H9 (cell line): Measurements from ENCODE around the gene GID8. TPM values are rescaled to one million over a fixed set of nuclear protein-coding genes. Genes with fewer than 3 reads are reported as not detected.

ENCODE experiments used
- DNase-seq: peaks from one replicate; pipeline ENCODE4 v3.0.0-alpha.2; 2017
- H2AFZ ChIP-seq: one replicate; pipeline ENCODE4 v1.6.1; 2013; ENCODE audit warnings: mild to moderate bottlenecking, low read length, control low read depth, moderate library complexity
- H2AK5ac ChIP-seq: 2 replicates; pipeline ENCODE4 v1.6.1; 2013; ENCODE audit warnings: low read length, control low read depth, mixed read lengths; ENCODE audit not compliant: insufficient read length
- H2BK120ac ChIP-seq: one replicate; pipeline ENCODE4 v1.6.1; 2013; ENCODE audit warnings: low read depth, mild to moderate bottlenecking, low read length, control low read depth, inconsistent platforms; ENCODE audit not compliant: poor library complexity, severe bottlenecking
- H2BK12ac ChIP-seq: 2 replicates; pipeline ENCODE4 v1.6.1; 2013; ENCODE audit warnings: low read length, control low read depth, mixed read lengths, low read depth; ENCODE audit not compliant: insufficient read length
- H2BK15ac ChIP-seq: 2 replicates; pipeline ENCODE4 v1.6.1; 2013; ENCODE audit warnings: low read depth, low read length, control low read depth
- H2BK20ac ChIP-seq: one replicate; pipeline ENCODE4 v1.6.1; 2013; ENCODE audit warnings: low read depth, mild to moderate bottlenecking, low read length, control low read depth, inconsistent platforms; ENCODE audit not compliant: poor library complexity, severe bottlenecking
- H2BK5ac ChIP-seq: 2 replicates; pipeline ENCODE4 v1.6.1; 2013; ENCODE audit warnings: low read length, control low read depth, mixed read lengths; ENCODE audit not compliant: insufficient read length
- H3K14ac ChIP-seq: 2 replicates; pipeline ENCODE4 v1.6.1; 2013; ENCODE audit warnings: low read length, control low read depth; ENCODE audit not compliant: insufficient read depth
- H3K18ac ChIP-seq: 2 replicates; pipeline ENCODE4 v1.6.1; 2013; ENCODE audit warnings: low read depth, mild to moderate bottlenecking, mixed read lengths, low read length, control low read depth; ENCODE audit not compliant: insufficient read length
- H3K23ac ChIP-seq: 2 replicates; pipeline ENCODE4 v1.6.1; 2013; ENCODE audit warnings: low read length, control low read depth, mixed read lengths, low read depth; ENCODE audit not compliant: insufficient read length
- H3K23me2 ChIP-seq: 2 replicates; pipeline ENCODE4 v1.6.1; 2013; ENCODE audit warnings: low read depth, mild to moderate bottlenecking, mixed read lengths, low read length, control low read depth; ENCODE audit not compliant: insufficient read length, poor library complexity, severe bottlenecking
- H3K27ac ChIP-seq: 2 replicates; pipeline ENCODE4 v1.5.1; 2013; ENCODE audit warnings: low read length, control low read depth, mixed read lengths, low read depth; ENCODE audit not compliant: insufficient read length
- H3K27me3 ChIP-seq: 2 replicates; pipeline ENCODE4 v1.6.1; 2013; ENCODE audit warnings: low read length, control low read depth, inconsistent platforms; ENCODE audit not compliant: insufficient read depth
- H3K4ac ChIP-seq: 2 replicates; pipeline ENCODE4 v1.6.1; 2013; ENCODE audit warnings: low read depth, mild to moderate bottlenecking, control low read depth, inconsistent platforms, low read length, moderate library complexity
- H3K4me1 ChIP-seq: 2 replicates; pipeline ENCODE4 v1.6.1; 2013; ENCODE audit warnings: low read length, control low read depth, inconsistent platforms; ENCODE audit not compliant: insufficient read depth
- H3K4me2 ChIP-seq: 2 replicates; pipeline ENCODE4 v1.6.1; 2013; ENCODE audit warnings: low read length, control low read depth, mixed read lengths; ENCODE audit not compliant: insufficient read length, insufficient read depth
- H3K56ac ChIP-seq: 2 replicates; pipeline ENCODE4 v1.6.1; 2013; ENCODE audit warnings: low read depth, mild to moderate bottlenecking, mixed read lengths, low read length, control low read depth; ENCODE audit not compliant: insufficient read length
- H3K79me1 ChIP-seq: 2 replicates; pipeline ENCODE4 v1.6.1; 2013; ENCODE audit warnings: low read depth, mild to moderate bottlenecking, moderate library complexity, low read length, control low read depth, inconsistent platforms; ENCODE audit not compliant: insufficient read depth, poor library complexity, severe bottlenecking
- H3K79me2 ChIP-seq: 2 replicates; pipeline ENCODE4 v1.6.1; 2013; ENCODE audit warnings: low read length, control low read depth, inconsistent platforms; ENCODE audit not compliant: insufficient read depth
- H3K9ac ChIP-seq: 2 replicates; pipeline ENCODE4 v1.6.1; 2013; ENCODE audit warnings: low read length, control low read depth, mixed read lengths; ENCODE audit not compliant: insufficient read length; ENCODE audit errors: extremely low read depth
- H3K9me3 ChIP-seq: one replicate; pipeline ENCODE4 v1.6.1; 2013; ENCODE audit warnings: low read depth, low read length, inconsistent platforms; ENCODE audit not compliant: control insufficient read depth
- H3T11ph ChIP-seq: one replicate; pipeline ENCODE4 v1.6.1; 2013; ENCODE audit warnings: mild to moderate bottlenecking, low read length, control low read depth, inconsistent platforms
- H4K20me1 ChIP-seq: one replicate; pipeline ENCODE4 v1.6.1; 2013; ENCODE audit not compliant: control insufficient read depth, insufficient read length, insufficient read depth
- H4K5ac ChIP-seq: 2 replicates; pipeline ENCODE4 v1.6.1; 2013; ENCODE audit warnings: low read depth, mild to moderate bottlenecking, mixed read lengths, low read length, control low read depth; ENCODE audit not compliant: insufficient read length
- H4K8ac ChIP-seq: replicated peaks from 2 replicates; pipeline ENCODE4 v1.6.1; 2013; ENCODE audit warnings: low read length, control low read depth, mixed read lengths, low read depth; ENCODE audit not compliant: insufficient read length
- H4K91ac ChIP-seq: 2 replicates; pipeline ENCODE4 v1.6.1; 2013; ENCODE audit warnings: low read depth, mild to moderate bottlenecking, moderate library complexity, mixed read lengths, low read length, control low read depth; ENCODE audit not compliant: insufficient read length
- H3K27ac Mint-ChIP-seq, 3 experiments: 2 replicates in 2 of 3; 3 replicates in 1 of 3; pipeline ENCODE4 v1.8.0; 2020 to 2021; ENCODE audit warnings: mixed read lengths in 3 of 3, mild to moderate bottlenecking in 1 of 3, moderate library complexity in 1 of 3
- H3K27me3 Mint-ChIP-seq: 2 replicates; pipeline ENCODE4 v1.8.0; 2021; ENCODE audit warnings: low read depth, mild to moderate bottlenecking, moderate library complexity, mixed read lengths
- H3K36me3 Mint-ChIP-seq, 3 experiments: 2 replicates in 2 of 3; 3 replicates in 1 of 3; pipeline ENCODE4 v1.8.0; 2020 to 2021; ENCODE audit warnings: low read depth in 3 of 3, mixed read lengths in 3 of 3; ENCODE audit not compliant: insufficient read depth in 1 of 3
- H3K4me1 Mint-ChIP-seq, 2 experiments: 2 replicates each; pipeline ENCODE4 v1.8.0; 2020; ENCODE audit warnings: mixed read lengths in 2 of 2
- H3K4me3 Mint-ChIP-seq, 2 experiments: 2 replicates in 1 of 2; 3 replicates in 1 of 2; pipeline ENCODE4 v1.8.0; 2020 to 2021; ENCODE audit warnings: mild to moderate bottlenecking in 2 of 2, mixed read lengths in 2 of 2, moderate library complexity in 1 of 2
- H3K9me3 Mint-ChIP-seq, 2 experiments: 2 replicates in 1 of 2; 3 replicates in 1 of 2; pipeline ENCODE4 v1.8.0; 2020; ENCODE audit warnings: mild to moderate bottlenecking in 2 of 2, mixed read lengths in 2 of 2, moderate library complexity in 1 of 2
- WGBS: extraction: QIAGEN DNeasy Blood & Tissue Kit; methylation state at CpG from one replicate; pipeline ENCODE4 v1.1.7; 2013; ENCODE audit warnings: missing lambda C conversion rate, low lambda C conversion rate, mixed read lengths; ENCODE audit not compliant: insufficient read length; ENCODE audit errors: extremely low coverage; 5-methylcytosine and 5-hydroxymethylcytosine counted together
- total RNA-seq: library from RNA; stranded (reverse); gene quantifications from 2 replicates; pipeline ENCODE4 v1.2.1, GENCODE V29; 2021
- TF ChIP-seq, protein P1 (sequence below): fragments of 200-600 bp; sonication (generic); conservative IDR thresholded peaks from 3 replicates; pipeline ENCODE4 v1.8.0; 2021; ENCODE audit warnings: antibody characterized with exemption, mild to moderate bottlenecking

The GID8 gene
- total RNA-seq, 1 experiment from 2014 or later: 60.9 TPM

DNA sequence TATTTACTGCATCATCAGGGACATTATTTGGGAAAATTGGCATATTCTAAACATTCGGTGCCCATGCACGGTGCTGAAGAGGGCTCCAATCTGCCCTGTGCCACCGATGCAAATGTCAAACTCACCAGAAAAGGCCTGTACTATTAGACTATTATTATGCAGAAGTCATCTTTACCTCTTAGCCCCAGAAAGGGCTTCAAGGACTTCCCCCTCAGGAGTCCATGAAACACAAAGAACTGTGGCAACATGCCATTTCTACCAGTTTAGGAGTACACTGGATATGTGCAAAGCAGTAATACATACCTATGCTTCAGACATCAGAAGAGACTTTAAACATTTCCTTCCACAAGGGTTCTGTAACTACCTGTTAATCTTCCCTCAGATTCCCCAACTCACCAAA, 20.2 kb upstream of the GID8 start:
- peak overlapping the region; percentile 29 for H3K4me2 ChIP-seq
- peaks cover 70 to 75% of the 10 kb centered on the region in 2 experiments for H3K4me1 Mint-ChIP-seq
- H4K8ac ChIP-seq: no peak overlapping the region
- no peak overlapping the region for H2BK5ac ChIP-seq
- WGBS: no CpG with 5 or more reads among the region's 3 CpGs
- no peak overlapping the region for H3K27ac ChIP-seq
- H3K36me3 Mint-ChIP-seq: peaks cover 7 to 10% (median 8%) of the 10 kb centered on the region in 3 experiments; a peak in 5 of 7 replicates
- no peak for DNase-seq
- H3K23me2 ChIP-seq: no peaks in the 10 kb centered on the region
- no peak overlapping the region for H3K56ac ChIP-seq
- H2AFZ ChIP-seq: no peak overlapping the region
- no peaks in the 10 kb centered on the region for H3K9me3 Mint-ChIP-seq
- H3K27me3 Mint-ChIP-seq: no peaks in the 10 kb centered on the region
- H3K27me3 ChIP-seq: no peaks in the 10 kb centered on the region
- no peak overlapping the region for H3K4ac ChIP-seq
- no peak overlapping the region for H4K91ac ChIP-seq
- no peak overlapping the region for H2BK120ac ChIP-seq
- H3K18ac ChIP-seq: no peak overlapping the region
- TF ChIP-seq, protein P1, sequence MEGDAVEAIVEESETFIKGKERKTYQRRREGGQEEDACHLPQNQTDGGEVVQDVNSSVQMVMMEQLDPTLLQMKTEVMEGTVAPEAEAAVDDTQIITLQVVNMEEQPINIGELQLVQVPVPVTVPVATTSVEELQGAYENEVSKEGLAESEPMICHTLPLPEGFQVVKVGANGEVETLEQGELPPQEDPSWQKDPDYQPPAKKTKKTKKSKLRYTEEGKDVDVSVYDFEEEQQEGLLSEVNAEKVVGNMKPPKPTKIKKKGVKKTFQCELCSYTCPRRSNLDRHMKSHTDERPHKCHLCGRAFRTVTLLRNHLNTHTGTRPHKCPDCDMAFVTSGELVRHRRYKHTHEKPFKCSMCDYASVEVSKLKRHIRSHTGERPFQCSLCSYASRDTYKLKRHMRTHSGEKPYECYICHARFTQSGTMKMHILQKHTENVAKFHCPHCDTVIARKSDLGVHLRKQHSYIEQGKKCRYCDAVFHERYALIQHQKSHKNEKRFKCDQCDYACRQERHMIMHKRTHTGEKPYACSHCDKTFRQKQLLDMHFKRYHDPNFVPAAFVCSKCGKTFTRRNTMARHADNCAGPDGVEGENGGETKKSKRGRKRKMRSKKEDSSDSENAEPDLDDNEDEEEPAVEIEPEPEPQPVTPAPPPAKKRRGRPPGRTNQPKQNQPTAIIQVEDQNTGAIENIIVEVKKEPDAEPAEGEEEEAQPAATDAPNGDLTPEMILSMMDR: no peak
- no peak overlapping the region for H2AK5ac ChIP-seq
- H3K4me3 Mint-ChIP-seq: peak overlapping the region in 1 of 2 experiments; percentile 64; a peak in 3 of 5 replicates
- peaks cover 7% of the 10 kb centered on the region for H3K79me1 ChIP-seq
- no peak overlapping the region for H2BK15ac ChIP-seq
- H3K27ac Mint-ChIP-seq: peak overlapping the region; percentile 28 to 79 (median 46); a peak in 5 of 7 replicates
- peaks cover 6% of the 10 kb centered on the region for H4K20me1 ChIP-seq
- H3K14ac ChIP-seq: no peak overlapping the region
- no peak overlapping the region for H3T11ph ChIP-seq
- peaks cover 88% of the 10 kb centered on the region for H3K79me2 ChIP-seq
- H2BK12ac ChIP-seq: no peak overlapping the region
- H3K9me3 ChIP-seq: no peaks in the 10 kb centered on the region
- peaks cover 34% of the 10 kb centered on the region for H3K4me1 ChIP-seq
- no peak overlapping the region for H2BK20ac ChIP-seq
- no peak overlapping the region for H3K23ac ChIP-seq
- no peak overlapping the region for H3K9ac ChIP-seq
- no peak overlapping the region for H4K5ac ChIP-seq
